MG63 (cell line): Measurements from ENCODE around the gene TNRC18. TPM values are rescaled to one million over a fixed set of nuclear protein-coding genes. Genes with fewer than 3 reads are reported as not detected.

ENCODE experiments used
- DNase-seq: peaks from one replicate; pipeline ENCODE4 v3.0.0-alpha.2; 2020
- H3K27me3 ChIP-seq: fragments of 250-450 bp; sonication (Bioruptor Pico); 2 replicates; pipeline ENCODE4 v1.5.1; 2020; ENCODE audit warnings: mild to moderate bottlenecking, moderate library complexity
- H3K36me3 ChIP-seq: fragments of 250-450 bp; sonication (Bioruptor Pico); 2 replicates; pipeline ENCODE4 v1.5.1; 2020; ENCODE audit warnings: mild to moderate bottlenecking, moderate library complexity
- H3K4me3 ChIP-seq: fragments of 250-450 bp; sonication (Bioruptor Pico); 2 replicates; pipeline ENCODE4 v1.5.1; 2020; ENCODE audit warnings: mild to moderate bottlenecking, moderate library complexity
- H3K9me3 ChIP-seq: fragments of 250-450 bp; sonication (Bioruptor Pico); 2 replicates; pipeline ENCODE4 v1.5.1; 2020; ENCODE audit warnings: mild to moderate bottlenecking, moderate library complexity
- total RNA-seq: library from RNA; depleted of rRNA; stranded (reverse); fragments of >200 nt; shearing (Covaris generic); gene quantifications from 2 replicates; pipeline ENCODE4 v1.2.3, GENCODE V29; 2014; ENCODE audit warnings: low replicate concordance

The TNRC18 gene
- total RNA-seq, 1 experiment from 2014 or later: 25.0 TPM

- Histone ChIP-seq H3K9me3 (no peaks in the 10 kb centered on the region), H3K36me3 (peaks cover 5% of the 10 kb centered on the region), H3K27me3 (no peaks in the 10 kb centered on the region), H3K4me3 (peak overlapping the region; percentile 87)
- DNase-seq: peak; percentile 23
These were observed 983 bp downstream of the TNRC18 start for GRCh38 chr7:5422396-5423305.

- H3K9me3 ChIP-seq: no peaks in the 10 kb centered on the region
- H3K36me3 ChIP-seq: peaks cover 9% of the 10 kb centered on the region
- H3K27me3 ChIP-seq: no peaks in the 10 kb centered on the region
- peak overlapping the region; percentile 87 for H3K4me3 ChIP-seq
- peak; percentile 71 for DNase-seq
These were observed 1.8 kb downstream of the TNRC18 start for GRCh38 chr7:5421714-5422395.

GRCh38 chr7:5420881-5421713 is 2.5 kb downstream of the TNRC18 start:
- no peaks in the 10 kb centered on the region for H3K9me3 ChIP-seq
- H3K27me3 ChIP-seq: no peaks in the 10 kb centered on the region
- H3K36me3 ChIP-seq: peaks cover 12% of the 10 kb centered on the region
- DNase-seq: peak; percentile 30
- peak overlapping the region; percentile 87 for H3K4me3 ChIP-seq

- peak overlapping the region; percentile 87 for H3K4me3 ChIP-seq
- H3K9me3 ChIP-seq: no peaks in the 10 kb centered on the region
- DNase-seq: peak; percentile 31
- H3K27me3 ChIP-seq: no peaks in the 10 kb centered on the region
- H3K36me3 ChIP-seq: peaks cover 12% of the 10 kb centered on the region
These were observed 3.4 kb downstream of the TNRC18 start for GRCh38 chr7:5420067-5420880.

GRCh38 chr7:5419539-5420066 is 4.0 kb downstream of the TNRC18 start:
- H3K4me3 ChIP-seq: peak overlapping the region; percentile 87
- H3K27me3 ChIP-seq: no peaks in the 10 kb centered on the region
- no peak for DNase-seq
- no peaks in the 10 kb centered on the region for H3K9me3 ChIP-seq
- peaks cover 12% of the 10 kb centered on the region for H3K36me3 ChIP-seq

GRCh38 chr7:5418285-5418582 is 5.4 kb downstream of the TNRC18 start:
- no peaks in the 10 kb centered on the region for H3K9me3 ChIP-seq
- H3K4me3 ChIP-seq: no peak overlapping the region
- no peak for DNase-seq
- peaks cover 12% of the 10 kb centered on the region for H3K36me3 ChIP-seq
- no peaks in the 10 kb centered on the region for H3K27me3 ChIP-seq

GRCh38 chr7:5417106-5418071 is 6.2 kb downstream of the TNRC18 start:
- no peak overlapping the region for H3K4me3 ChIP-seq

GRCh38 chr7:5414916-5415315 is 8.7 kb downstream of the TNRC18 start:
- no peaks in the 10 kb centered on the region for H3K9me3 ChIP-seq
- H3K4me3 ChIP-seq: no peak overlapping the region
- no peak for DNase-seq
- H3K36me3 ChIP-seq: peaks cover 17% of the 10 kb centered on the region
- H3K27me3 ChIP-seq: no peaks in the 10 kb centered on the region

More at GRCh38 chr7:5417106-5418071, 6.2 kb downstream of the TNRC18 start:
- Histone ChIP-seq H3K36me3 (peaks cover 12% of the 10 kb centered on the region), H3K9me3 (no peaks in the 10 kb centered on the region), H3K27me3 (no peaks in the 10 kb centered on the region)
- peak; percentile 44 for DNase-seq

- no peak for DNase-seq
These were observed 10.2 kb downstream of the TNRC18 start for GRCh38 chr7:5413449-5413786.

GRCh38 chr7:5408777-5409176 is 14.9 kb downstream of the TNRC18 start:
- Histone ChIP-seq H3K36me3 (peaks cover 12% of the 10 kb centered on the region; the same call in 1 of the 2 replicates), H3K9me3 (no peaks in the 10 kb centered on the region), H3K27me3 (no peaks in the 10 kb centered on the region), H3K4me3 (no peak overlapping the region)
- peak; percentile 18 for DNase-seq

More at GRCh38 chr7:5413449-5413786, 10.2 kb downstream of the TNRC18 start:
- H3K4me3 ChIP-seq: no peak overlapping the region
- H3K9me3 ChIP-seq: no peaks in the 10 kb centered on the region
- peaks cover 14% of the 10 kb centered on the region for H3K36me3 ChIP-seq
- no peaks in the 10 kb centered on the region for H3K27me3 ChIP-seq

- DNase-seq: no peak
- Histone ChIP-seq H3K27me3 (no peaks in the 10 kb centered on the region), H3K36me3 (peaks cover 12% of the 10 kb centered on the region), H3K9me3 (no peaks in the 10 kb centered on the region), H3K4me3 (no peak overlapping the region)
These were observed 16.4 kb downstream of the TNRC18 start for GRCh38 chr7:5406957-5407945.

GRCh38 chr7:5404421-5404826 is 19.2 kb downstream of the TNRC18 start:
- peaks cover 11% of the 10 kb centered on the region for H3K36me3 ChIP-seq
- no peaks in the 10 kb centered on the region for H3K9me3 ChIP-seq
- DNase-seq: no peak

GRCh38 chr7:5403442-5403841 is 20.2 kb downstream of the TNRC18 start:
- Histone ChIP-seq H3K4me3 (no peak overlapping the region), H3K27me3 (no peaks in the 10 kb centered on the region), H3K9me3 (no peaks in the 10 kb centered on the region), H3K36me3 (peaks cover 8% of the 10 kb centered on the region)
- DNase-seq: no peak

More at GRCh38 chr7:5404421-5404826, 19.2 kb downstream of the TNRC18 start:
- Histone ChIP-seq H3K4me3 (no peak overlapping the region), H3K27me3 (no peaks in the 10 kb centered on the region)

- DNase-seq: no peak
- Histone ChIP-seq H3K9me3 (no peaks in the 10 kb centered on the region), H3K27me3 (no peaks in the 10 kb centered on the region), H3K36me3 (peaks cover 28% of the 10 kb centered on the region), H3K4me3 (no peak overlapping the region)
These were observed 25.9 kb downstream of the TNRC18 start for GRCh38 chr7:5397736-5398135.
